Type B pancreatic cell (in vitro differentiated cells): ENCODE data around the gene ATP6V1G2. TPM values are rescaled to one million over a fixed set of nuclear protein-coding genes. Genes with fewer than 3 reads are reported as not detected.

Experiments
- DNase-seq: peaks from one replicate; pipeline ENCODE4 v3.0.0; 2021; ENCODE audit warnings: mixed read lengths; ENCODE audit not compliant: unreplicated experiment; ENCODE audit errors: extremely low spot score
- H3K27ac Mint-ChIP-seq: 2 replicates; pipeline ENCODE4 v1.8.0; 2021; ENCODE audit warnings: mild to moderate bottlenecking, mixed read lengths
- H3K27me3 Mint-ChIP-seq: 2 replicates; pipeline ENCODE4 v1.8.0; 2021; ENCODE audit warnings: mixed read lengths
- H3K36me3 Mint-ChIP-seq: 2 replicates; pipeline ENCODE4 v1.8.0; 2021; ENCODE audit warnings: mixed read lengths
- H3K4me1 Mint-ChIP-seq: one replicate; pipeline ENCODE4 v1.8.0; 2021; ENCODE audit warnings: mixed read lengths; ENCODE audit not compliant: unreplicated experiment
- H3K4me3 Mint-ChIP-seq: 2 replicates; pipeline ENCODE4 v1.8.0; 2021; ENCODE audit warnings: mild to moderate bottlenecking, mixed read lengths
- H3K9me3 Mint-ChIP-seq: 2 replicates; pipeline ENCODE4 v1.8.0; 2021; ENCODE audit warnings: mixed read lengths
- CTCF ChIP-seq: fragments of 200-600 bp; sonication (generic); conservative IDR thresholded peaks from 2 replicates; pipeline ENCODE4 v1.5.0; 2021; ENCODE audit warnings: antibody characterized with exemption, mild to moderate bottlenecking
- total RNA-seq: library from RNA; stranded (reverse); gene quantifications from 2 replicates; pipeline ENCODE4 v1.2.1, GENCODE V29; 2021; ENCODE audit warnings: low replicate concordance

Gene ATP6V1G2
- total RNA-seq, 1 donor from 2014 or later = 5.9 TPM

- peak; percentile 93 for DNase-seq
- peak within 1 kb of the TSS; percentile 99 for H3K4me3 Mint-ChIP-seq
- peaks cover 33% of the 10 kb centered on the region for H3K4me1 Mint-ChIP-seq
- peaks cover 30% of the 10 kb centered on the region for H3K36me3 Mint-ChIP-seq
- TF ChIP-seq CTCF = no peak
- peak within 1 kb of the TSS; percentile 99 for H3K27ac Mint-ChIP-seq
- no peaks in the 10 kb centered on the region for H3K27me3 Mint-ChIP-seq
- no peaks in the 10 kb centered on the region for H3K9me3 Mint-ChIP-seq
Observed at GRCh38 chr6:31541658-31542521, 4.5 kb downstream of the ATP6V1G2 start, which contains the start of gene DDX39B. DDX39B (minus strand) TSS chr6:31542003; CDS start chr6:31540532, 1,471 bp downstream.

- H3K27me3 Mint-ChIP-seq = no peaks in the 10 kb centered on the region
- H3K4me3 Mint-ChIP-seq = peak overlapping the region; percentile 99
- DNase-seq = no peak
Observed at GRCh38 chr6:31541059-31541657, 5.2 kb downstream of the ATP6V1G2 start.

GRCh38 chr6:31540640-31541039 is 5.8 kb downstream of the ATP6V1G2 start:
- Mint-ChIP-seq H3K4me3 (peak overlapping the region; percentile 99), H3K4me1 (peaks cover 22% of the 10 kb centered on the region), H3K27me3 (no peaks in the 10 kb centered on the region), H3K36me3 (peaks cover 40% of the 10 kb centered on the region), H3K9me3 (no peaks in the 10 kb centered on the region), H3K27ac (peak overlapping the region; percentile 99)
- TF ChIP-seq CTCF = no peak
- no peak for DNase-seq

More at GRCh38 chr6:31541059-31541657, 5.2 kb downstream of the ATP6V1G2 start:
- peak overlapping the region; percentile 99 for H3K27ac Mint-ChIP-seq
- no peak for TF ChIP-seq CTCF
- H3K36me3 Mint-ChIP-seq = peaks cover 35% of the 10 kb centered on the region
- no peaks in the 10 kb centered on the region for H3K9me3 Mint-ChIP-seq
- peaks cover 27% of the 10 kb centered on the region for H3K4me1 Mint-ChIP-seq

GRCh38 chr6:31538805-31539400 is 7.5 kb downstream of the ATP6V1G2 start:
- Mint-ChIP-seq H3K4me3 (peak overlapping the region; percentile 99), H3K36me3 (peaks cover 48% of the 10 kb centered on the region), H3K27me3 (no peaks in the 10 kb centered on the region), H3K27ac (peak overlapping the region; percentile 52), H3K4me1 (peaks cover 21% of the 10 kb centered on the region), H3K9me3 (no peaks in the 10 kb centered on the region)
- DNase-seq = no peak
- no peak for TF ChIP-seq CTCF

GRCh38 chr6:31535538-31536324 is 10.7 kb downstream of the ATP6V1G2 start:
- Mint-ChIP-seq H3K4me3 (peak overlapping the region; percentile 3), H3K27ac (peak overlapping the region; percentile 10)
- no peak for TF ChIP-seq CTCF

More at GRCh38 chr6:31535538-31536324, 10.7 kb downstream of the ATP6V1G2 start:
- H3K36me3 Mint-ChIP-seq = peaks cover 61% of the 10 kb centered on the region
- H3K4me1 Mint-ChIP-seq = peaks cover 26% of the 10 kb centered on the region
- no peak for DNase-seq
- no peaks in the 10 kb centered on the region for H3K9me3 Mint-ChIP-seq
- no peaks in the 10 kb centered on the region for H3K27me3 Mint-ChIP-seq
